HG02973 (cell line): ENCODE measurements around the gene PRKAR2A.
"Not testable (repeated sequence)": the region's sequence is repeated elsewhere in the genome, so short reads cannot be mapped to it uniquely, and the experiment has no call there.

Source experiments
- ATAC-seq: cut with Tn5 transposase; IDR thresholded peaks from one replicate; pipeline ENCODE4 v1.9.1; 2021; ENCODE audit warnings: moderate library complexity; ENCODE audit not compliant: unreplicated experiment

The PRKAR2A gene

GRCh38 chr3:48783304-48783703, 64.4 kb downstream of the PRKAR2A start:
- no peak for ATAC-seq

DNA sequence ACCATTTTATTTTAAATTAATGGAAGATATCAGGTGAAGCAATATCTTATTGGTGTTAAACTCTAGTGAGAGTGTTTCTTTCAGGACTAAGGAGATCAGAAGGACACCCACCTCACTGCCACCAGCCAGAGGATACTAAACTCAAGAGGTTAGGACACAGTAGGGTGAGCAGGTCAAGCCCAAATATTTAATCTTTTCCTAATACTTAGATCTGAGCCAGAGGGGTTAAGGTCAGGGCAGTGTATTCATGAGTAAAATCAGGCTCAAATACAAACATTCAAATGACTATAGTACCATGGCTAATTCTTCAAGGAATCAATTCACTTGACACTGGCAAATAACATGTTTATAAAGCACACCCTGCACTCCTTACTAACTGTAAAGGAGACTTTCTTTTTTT, 65.6 kb downstream of the PRKAR2A start:
- no peak for ATAC-seq

DNA sequence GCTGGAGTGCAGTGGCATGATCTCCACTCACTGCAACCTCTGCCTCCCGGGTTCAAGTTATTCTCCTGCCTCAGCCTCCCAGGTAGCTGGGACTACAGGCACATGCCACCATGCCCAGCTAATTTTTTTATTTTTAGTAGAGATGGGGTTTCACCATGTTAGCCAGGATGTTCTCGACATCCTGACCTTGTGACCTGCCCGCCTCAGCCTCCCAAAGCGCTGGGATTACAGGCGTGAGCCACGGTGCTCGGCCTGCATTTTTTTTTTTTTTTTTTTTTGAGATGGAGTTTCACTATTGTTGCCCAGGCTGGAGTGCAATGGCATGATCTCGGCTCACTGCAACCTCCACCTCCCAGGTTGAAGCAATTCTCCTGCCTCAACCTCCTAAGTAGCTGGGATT, 69.1 kb downstream of the PRKAR2A start:
- not testable (repeated sequence) for ATAC-seq

DNA sequence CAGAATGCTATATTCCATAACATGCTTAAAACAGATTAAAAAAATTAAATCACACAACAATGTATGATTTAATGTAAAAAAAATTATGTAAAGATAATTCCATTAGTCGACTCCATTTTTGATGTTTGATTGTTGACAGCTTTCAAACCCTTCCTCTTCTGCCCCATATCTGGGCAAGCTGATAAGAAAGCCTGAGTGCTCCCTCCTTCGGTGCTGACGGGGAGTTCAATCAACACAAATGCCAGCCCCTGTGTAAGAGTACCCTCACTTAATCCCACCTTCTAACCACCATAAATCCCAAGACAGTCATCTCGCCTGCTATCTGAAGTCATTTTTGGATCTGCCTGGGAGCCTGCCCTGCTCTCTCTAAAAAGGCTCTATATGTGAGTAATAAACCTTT, 70.8 kb downstream of the PRKAR2A start:
- ATAC-seq: no peak

DNA sequence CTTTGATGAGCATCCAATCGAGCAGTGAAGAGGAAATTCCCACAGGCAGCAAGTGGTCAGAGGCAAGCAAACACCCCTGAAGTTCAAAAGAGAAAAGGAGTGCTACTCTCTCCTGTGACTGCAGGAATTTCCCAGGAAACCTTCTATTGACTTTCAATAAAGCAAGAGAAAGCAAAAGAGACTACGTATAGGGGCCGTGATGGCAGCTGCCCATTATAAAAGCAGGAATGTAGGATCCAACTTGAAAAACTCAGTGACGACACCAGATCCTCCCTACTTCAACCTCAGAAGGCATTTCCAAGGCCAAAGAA, 77.5 kb downstream of the PRKAR2A start:
- ATAC-seq: no peak

GRCh38 chr3:48765376-48765775, 82.3 kb downstream of the PRKAR2A start:
- ATAC-seq: no peak

DNA sequence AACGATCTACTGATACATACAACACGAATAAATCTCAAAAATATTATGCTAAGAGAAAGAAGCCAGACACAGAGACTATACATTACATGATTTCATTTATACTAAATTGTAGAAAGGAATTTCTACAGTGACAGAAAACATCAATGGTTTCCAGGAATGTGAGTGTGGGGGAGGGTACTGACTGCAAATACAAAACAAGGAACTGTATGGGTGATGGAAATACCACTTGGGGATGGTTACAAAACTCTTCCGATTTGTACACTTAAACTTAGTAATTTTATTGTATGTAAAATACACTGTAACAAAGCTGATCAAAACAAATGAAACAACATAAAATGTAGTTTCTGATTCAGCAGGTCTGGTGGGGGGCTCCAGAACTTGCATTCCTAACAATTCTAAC, 84.9 kb downstream of the PRKAR2A start:
- ATAC-seq: no peak

GRCh38 chr3:48759991-48760540, 87.6 kb downstream of the PRKAR2A start:
- ATAC-seq: not testable (repeated sequence)

DNA sequence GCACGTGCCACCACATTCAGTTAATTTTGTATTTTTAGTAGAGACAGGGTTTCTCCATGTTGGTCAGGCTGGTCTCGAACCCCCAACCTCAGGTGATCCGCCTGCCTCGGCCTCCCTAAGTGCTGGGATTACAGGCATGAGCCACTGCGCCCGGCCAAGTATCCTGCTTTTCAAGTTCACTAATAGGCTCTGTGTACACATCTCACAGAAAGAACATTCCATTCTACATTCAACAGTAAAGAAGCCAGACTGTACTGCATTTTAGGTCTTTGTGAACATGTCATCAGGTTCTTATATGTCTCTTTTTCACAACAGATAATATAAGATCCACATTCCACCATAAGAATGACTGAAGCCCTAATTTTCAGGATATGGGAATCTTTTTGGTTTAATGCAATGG, 88.1 kb downstream of the PRKAR2A start:
- ATAC-seq: not testable (repeated sequence)

DNA sequence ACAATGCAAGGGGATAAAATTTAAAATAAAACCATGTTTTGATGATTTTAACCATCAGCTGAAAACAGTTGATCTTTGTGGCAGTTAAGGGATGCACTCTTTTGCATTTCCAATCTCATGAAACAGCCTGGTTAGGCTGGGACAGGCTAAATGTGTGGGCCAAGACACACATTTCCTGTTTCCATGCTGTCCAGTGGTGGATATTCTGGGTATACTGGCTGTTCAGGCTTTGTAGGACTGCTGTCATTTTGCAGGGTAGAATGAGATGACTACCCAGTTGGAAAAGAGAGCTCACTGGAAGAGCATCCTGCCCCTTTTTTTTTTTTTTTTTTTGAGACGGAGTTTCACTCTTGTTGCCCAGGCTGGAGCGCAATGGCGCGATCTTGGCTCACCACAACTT, 88.6 kb downstream of the PRKAR2A start:
- no peak for ATAC-seq

GRCh38 chr3:48756640-48757039, 91.0 kb downstream of the PRKAR2A start:
- ATAC-seq: no peak

GRCh38 chr3:48750856-48751255, 96.8 kb downstream of the PRKAR2A start:
- no peak for ATAC-seq

DNA sequence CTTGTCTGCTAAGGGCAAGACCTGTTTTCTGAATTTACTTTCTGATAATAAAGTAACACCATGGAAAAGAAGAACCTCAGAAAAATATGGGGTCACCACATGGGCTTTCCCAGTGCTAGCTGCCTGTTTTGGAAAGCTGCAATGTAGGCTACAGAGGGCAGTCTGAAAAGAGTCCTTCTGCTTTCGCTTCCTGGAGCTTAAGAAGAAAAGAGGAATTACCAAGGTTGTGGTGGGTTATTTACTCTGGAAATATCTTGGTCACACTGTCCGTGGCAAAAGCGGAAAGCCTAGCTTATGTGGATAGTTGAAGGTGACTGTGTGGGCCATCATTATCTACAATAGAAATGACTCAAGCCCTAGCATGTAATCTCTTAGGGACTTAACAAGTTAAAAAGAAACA, 98.9 kb downstream of the PRKAR2A start:
- ATAC-seq: no peak

DNA sequence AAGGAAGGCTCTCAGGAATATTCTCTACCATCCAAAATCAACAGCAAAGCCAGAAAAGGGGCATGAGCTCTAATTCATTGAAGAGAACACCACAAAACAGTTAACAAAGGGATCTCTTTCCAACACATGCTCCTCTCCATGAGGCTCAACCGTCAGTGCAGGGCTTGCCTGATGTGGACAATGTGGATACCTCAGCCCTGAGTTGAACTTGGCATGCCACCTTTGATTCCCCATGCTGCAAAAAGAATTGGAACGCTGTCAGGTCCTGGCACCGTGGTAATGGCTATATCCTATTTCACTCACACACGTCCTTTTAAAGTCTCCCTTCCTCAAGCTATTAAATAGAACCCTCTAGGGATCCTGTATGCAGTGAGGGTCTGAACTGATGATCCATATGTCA, 100.0 kb downstream of the PRKAR2A start:
- ATAC-seq: no peak

- ATAC-seq: no peak
These were observed 100.6 kb downstream of the PRKAR2A start for GRCh38 chr3:48747015-48747615.

DNA sequence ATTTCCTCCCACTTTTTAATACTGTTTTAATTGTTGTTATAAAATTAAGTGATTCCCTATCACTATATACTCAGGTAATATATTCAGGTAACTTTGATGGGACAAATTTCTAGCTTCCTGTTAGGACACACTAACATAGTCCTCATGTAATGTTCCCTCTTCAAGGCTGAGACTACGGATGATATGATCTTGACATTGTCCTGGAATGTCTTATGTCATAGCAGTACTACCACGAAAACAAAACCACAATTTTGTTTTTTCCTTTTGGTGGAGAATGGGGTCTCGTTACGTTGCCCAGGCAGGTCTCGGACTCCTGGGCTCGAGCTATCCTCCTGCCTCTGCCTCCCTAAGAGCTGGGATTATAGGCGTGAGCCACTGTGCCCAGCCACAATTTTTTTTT, 103.9 kb downstream of the PRKAR2A start:
- no peak for ATAC-seq

- not testable (repeated sequence) for ATAC-seq
These were observed 106.4 kb downstream of the PRKAR2A start for GRCh38 chr3:48741226-48741625.

- peak; percentile 69 for ATAC-seq
These were observed 107.5 kb downstream of the PRKAR2A start for GRCh38 chr3:48739955-48740823.

DNA sequence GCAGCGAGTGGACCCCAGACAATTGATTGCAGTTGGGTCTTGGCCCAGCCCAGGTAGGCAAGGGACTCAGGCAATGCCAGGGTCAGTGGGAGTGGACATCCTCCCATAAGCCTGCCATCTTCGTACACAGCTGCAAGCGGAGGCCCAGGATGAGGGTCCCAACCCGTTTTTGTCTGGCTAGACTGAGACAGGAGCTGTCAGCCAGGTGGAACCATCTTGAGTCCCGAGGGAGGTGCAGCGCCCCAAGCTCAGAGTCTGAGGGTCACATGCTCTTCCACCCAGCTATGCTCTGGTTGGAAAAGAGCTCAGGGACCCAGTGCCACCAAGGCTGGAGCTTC, 108.1 kb downstream of the PRKAR2A start:
- peak; percentile 21 for ATAC-seq

DNA sequence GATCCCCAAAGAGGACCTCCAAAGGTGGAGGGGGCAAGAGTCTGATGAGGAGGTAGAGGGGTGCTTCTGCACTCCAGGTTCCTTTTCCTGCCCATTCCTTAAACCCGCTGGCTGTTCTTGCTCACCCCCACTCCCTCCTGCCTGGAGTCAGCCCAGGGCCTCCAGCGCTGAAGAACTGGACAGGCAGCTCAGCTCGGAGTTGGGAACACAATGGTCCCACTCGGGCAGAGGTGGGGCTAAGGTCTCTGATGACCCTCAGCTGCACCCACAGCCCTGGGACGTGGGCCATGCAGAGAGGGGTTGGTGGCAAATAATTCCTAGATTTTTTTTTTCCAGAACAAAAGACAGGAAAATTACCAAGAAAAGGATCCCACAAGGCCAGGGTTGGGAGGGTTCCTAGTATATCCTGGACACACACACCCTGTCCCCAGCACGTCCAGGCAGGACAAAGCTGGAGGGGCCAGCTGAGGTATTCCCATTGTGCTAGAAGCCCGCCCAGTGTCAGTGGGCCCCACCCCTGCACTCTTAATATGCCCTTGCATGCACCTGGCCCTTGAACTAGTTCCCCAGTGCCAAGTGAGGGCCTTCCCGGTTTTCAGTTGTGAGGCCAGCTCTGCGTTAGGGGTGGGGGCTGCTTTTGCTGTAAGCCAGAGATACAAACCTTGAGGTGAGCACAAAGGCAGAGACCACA, 108.6 kb downstream of the PRKAR2A start:
- no peak for ATAC-seq

DNA sequence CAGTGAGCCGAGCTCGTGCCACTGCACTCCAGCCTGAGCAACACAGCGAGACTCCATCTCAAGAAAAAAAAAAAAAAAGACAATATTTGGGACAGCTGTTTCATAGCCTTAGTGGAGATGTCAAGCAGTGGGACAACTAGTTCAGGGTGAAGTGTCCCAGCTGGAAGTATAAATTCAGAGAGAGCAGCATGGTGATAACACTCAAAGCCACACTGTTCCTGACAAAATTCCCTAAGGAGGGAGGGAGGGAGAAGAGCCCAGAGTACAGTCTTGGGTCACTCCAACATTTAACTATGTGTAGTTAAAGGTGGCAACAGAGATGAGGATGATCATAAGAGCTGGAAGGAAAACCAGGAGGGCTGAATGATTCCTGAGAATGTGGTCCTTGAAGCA, 109.5 kb downstream of the PRKAR2A start:
- no peak for ATAC-seq
